GM12874 (cell line): ENCODE measurements around the gene CADM1.

Experiments used
- CTCF ChIP-seq: IDR thresholded peaks from 2 replicates; pipeline ENCODE4 v1.5.1; 2011; ENCODE audit warnings: low read depth, mild to moderate bottlenecking, control low read depth, low read length, moderate library complexity; ENCODE audit not compliant: insufficient read depth

Gene CADM1

GRCh38 chr11:115324581-115325432, 179.4 kb downstream of the CADM1 start:
- TF ChIP-seq CTCF, result peak; percentile 75

- TF ChIP-seq CTCF, result no peak
Measured at GRCh38 chr11:115322553-115323203, 181.5 kb downstream of the CADM1 start.

- no peak for TF ChIP-seq CTCF
Measured at GRCh38 chr11:115321605-115322289, 182.5 kb downstream of the CADM1 start.

GRCh38 chr11:115317277-115318185, 186.7 kb downstream of the CADM1 start:
- TF ChIP-seq CTCF, result no peak

- TF ChIP-seq CTCF, result no peak
Measured at GRCh38 chr11:115316696-115317095, 187.5 kb downstream of the CADM1 start.

GRCh38 chr11:115314330-115314920, 189.8 kb downstream of the CADM1 start:
- TF ChIP-seq CTCF, result no peak
